Fibroblast of lung (primary cell): Measurements from ENCODE around the gene DNAJC11.

ENCODE experiments used
- CTCF ChIP-seq, 2 donors: IDR thresholded peaks in 1 of 2; conservative IDR thresholded peaks in 1 of 2; 1 replicate in 1 of 2; 2 replicates in 1 of 2; pipeline ENCODE4 v1.5.1; 2011 to 2012; ENCODE audit warnings: low read length in 2 of 2, control low read depth in 1 of 2, inconsistent platforms in 1 of 2, low read depth in 1 of 2, mild to moderate bottlenecking in 1 of 2
- EZH2 ChIP-seq: IDR thresholded peaks from 2 replicates; pipeline ENCODE4 v1.5.1; 2012; ENCODE audit warnings: low read length, control low read depth, mild to moderate bottlenecking; ENCODE audit errors: missing control alignments

GRCh38 chr1:6668503-6668902 is 33.1 kb downstream of the DNAJC11 start:
- no peak for TF ChIP-seq CTCF (conservative IDR thresholded peaks at IDR 0.05 in 1 of 2, IDR thresholded peaks at IDR 0.05 in 1 of 2; ENCODE audit: low read depth in 1 of 2, low read length in 2 of 2)
- TF ChIP-seq EZH2: no peak
